NCI-H1092 (cell line): Measurements from ENCODE around the gene PNMA8A.

ENCODE experiments used
- DNase-seq: peaks from one replicate; lab custom pipeline; 2025; lab: John Stamatoyannopoulos, UW

Gene PNMA8A

GRCh38 chr19:46427518-46428045 lies 43.8 kb downstream of the PNMA8A start:
- no peak for DNase-seq

GRCh38 chr19:46426506-46427162 lies 44.7 kb downstream of the PNMA8A start:
- DNase-seq: peak; percentile 42

GRCh38 chr19:46426035-46426505 lies 45.3 kb downstream of the PNMA8A start:
- no peak for DNase-seq

- DNase-seq: no peak
These were observed 48.2 kb downstream of the PNMA8A start for GRCh38 chr19:46423188-46423587.

- DNase-seq: no peak
These were observed 49.0 kb downstream of the PNMA8A start for GRCh38 chr19:46422344-46422743.

- no peak for DNase-seq
These were observed 51.3 kb downstream of the PNMA8A start for GRCh38 chr19:46420056-46420455.
